ENCODE data around the gene CUTC.

- TF ChIP-seq POLR2A (IDR thresholded peaks at IDR 0.05; ENCODE audit: low read depth, low read length): no peak
- TF ChIP-seq POLR2AphosphoS5 (IDR thresholded peaks at IDR 0.05; ENCODE audit: low read depth, low read length): no peak
- no peak for TF ChIP-seq TAF1 (IDR thresholded peaks at IDR 0.05; ENCODE audit: low read depth, low read length)
These were observed 56.7 kb downstream of the CUTC start for GRCh38 chr10:99788598-99789256.

Data from GM12891 (cell line).